Stimulated activated CD4-positive, alpha-beta T cell treated with anti-CD3 and anti-CD28 coated beads, TNF-alpha, amount 100 ng/mL, for 1 hour (primary cell): Measurements from ENCODE around the gene MGME1.
"Not testable (repeated sequence)": the region's sequence is repeated elsewhere in the genome, so short reads cannot be mapped to it uniquely, and the experiment has no call there.

Source experiments
- DNase-seq, 3 donors: peaks; one replicate each; pipeline ENCODE4 v3.0.0-alpha.2; 2020; ENCODE audit warnings: low read depth in 3 of 3, low spot score in 1 of 3

MGME1 gene

DNA sequence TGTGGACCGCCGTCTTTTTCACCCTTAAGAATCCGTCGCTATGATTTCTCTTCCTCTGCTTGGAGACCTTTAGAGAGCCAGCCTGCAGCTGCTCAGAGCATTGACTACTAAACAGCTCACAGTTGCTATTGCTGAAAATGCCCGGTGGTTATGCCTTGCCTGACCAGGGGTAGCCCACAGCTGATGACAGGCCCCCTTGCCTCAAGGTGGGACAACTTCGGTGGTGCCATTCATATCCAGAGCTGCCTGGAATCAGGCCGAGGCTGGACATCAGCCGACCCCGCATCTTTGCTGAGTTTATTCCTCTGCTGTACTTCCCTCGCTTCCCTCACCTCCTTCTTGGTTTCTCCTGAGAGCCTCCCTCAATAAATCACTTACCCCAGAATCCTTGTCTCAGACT, 49.3 kb downstream of the MGME1 start:
- no peak for DNase-seq

GRCh38 chr20:18019068-18019467, 50.2 kb downstream of the MGME1 start:
- DNase-seq, result no peak

- no peak for DNase-seq
Measured at GRCh38 chr20:18020931-18021330, 52.1 kb downstream of the MGME1 start.

- DNase-seq, result no peak
Measured at GRCh38 chr20:18024606-18025127, 55.8 kb downstream of the MGME1 start.

- not testable (repeated sequence) for DNase-seq
Measured at GRCh38 chr20:18027011-18027410, 58.2 kb downstream of the MGME1 start.

DNA sequence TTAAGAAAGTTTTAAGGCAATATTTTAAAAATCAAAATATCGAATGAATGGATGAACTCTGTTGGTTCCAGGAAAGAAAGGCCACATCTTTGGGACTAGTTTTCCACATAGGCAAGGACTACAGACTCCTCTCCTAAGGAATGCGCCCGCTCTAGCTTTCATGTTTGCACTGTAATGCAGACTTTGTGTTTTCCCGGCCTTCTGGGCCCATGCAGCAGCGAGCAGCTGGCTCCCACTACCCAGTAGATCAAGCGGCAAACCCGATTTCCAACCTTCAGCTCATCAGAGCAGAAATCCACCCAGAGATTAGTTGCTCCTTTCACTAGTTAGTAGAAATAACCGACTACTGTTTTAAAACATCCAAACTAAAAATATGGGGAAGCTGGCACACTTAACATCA, 61.2 kb downstream of the MGME1 start:
- no peak for DNase-seq

- no peak for DNase-seq
Measured at GRCh38 chr20:18031050-18031449, 62.2 kb downstream of the MGME1 start.

- DNase-seq, result no peak
Measured at GRCh38 chr20:18031888-18032509, 63.2 kb downstream of the MGME1 start.

GRCh38 chr20:18032977-18033892, 64.4 kb downstream of the MGME1 start:
- DNase-seq, result no peak

- no peak for DNase-seq
Measured at GRCh38 chr20:18034039-18034438, 65.2 kb downstream of the MGME1 start.

- no peak for DNase-seq
Measured at GRCh38 chr20:18039063-18039462, 70.2 kb downstream of the MGME1 start.
